ENCODE data around the gene RASAL3. TPM values are rescaled to one million over a fixed set of nuclear protein-coding genes. Genes with fewer than 3 reads are reported as not detected.

The RASAL3 gene
- total RNA-seq, 4 donors from 2014 or later = 2.0 to 6.9 (median 3.6) TPM

DNA sequence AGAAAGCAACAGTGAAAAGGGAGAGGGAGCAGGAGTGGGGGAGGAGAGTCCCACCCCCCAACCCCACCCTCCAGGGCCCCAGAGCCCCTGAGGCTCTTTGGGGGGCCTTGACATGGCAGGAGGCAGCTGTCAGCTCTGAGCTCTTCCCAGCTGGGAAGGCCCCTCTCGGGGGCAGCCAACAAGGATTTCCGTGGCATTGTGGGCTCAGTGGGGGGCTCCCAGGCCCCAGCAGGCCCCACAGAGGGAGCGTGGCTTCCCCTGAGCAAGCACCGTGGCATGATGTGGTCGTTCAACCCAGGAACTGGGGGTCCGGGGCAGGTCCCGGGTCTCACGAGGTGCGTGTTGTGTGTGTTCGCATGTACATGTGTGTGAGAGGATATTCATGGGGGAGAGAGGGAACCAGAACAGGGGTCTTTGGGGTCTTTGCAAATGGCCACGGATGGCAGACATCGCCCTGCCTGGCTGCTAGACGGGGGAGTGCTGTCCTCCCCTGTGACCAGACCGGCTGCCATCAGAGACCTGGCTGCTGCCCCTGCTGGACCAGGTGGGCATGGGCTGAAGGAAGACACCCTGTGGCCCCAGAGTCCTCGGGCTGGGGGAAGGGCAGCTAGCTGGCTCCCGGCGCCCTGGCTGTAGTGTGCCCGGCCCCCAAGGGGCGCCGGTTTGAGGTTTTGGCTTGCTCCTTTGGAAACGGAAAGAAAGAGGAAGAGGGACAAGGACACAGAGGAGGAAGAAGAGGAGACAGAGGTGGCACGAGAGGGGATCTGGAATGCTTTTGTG lies 41.9 kb downstream of the RASAL3 start:
- DNase-seq (ENCODE audit: low spot score) = no peak
- no peak for ATAC-seq (ENCODE audit: low FRiP score)
- TF ChIP-seq, protein P1, sequence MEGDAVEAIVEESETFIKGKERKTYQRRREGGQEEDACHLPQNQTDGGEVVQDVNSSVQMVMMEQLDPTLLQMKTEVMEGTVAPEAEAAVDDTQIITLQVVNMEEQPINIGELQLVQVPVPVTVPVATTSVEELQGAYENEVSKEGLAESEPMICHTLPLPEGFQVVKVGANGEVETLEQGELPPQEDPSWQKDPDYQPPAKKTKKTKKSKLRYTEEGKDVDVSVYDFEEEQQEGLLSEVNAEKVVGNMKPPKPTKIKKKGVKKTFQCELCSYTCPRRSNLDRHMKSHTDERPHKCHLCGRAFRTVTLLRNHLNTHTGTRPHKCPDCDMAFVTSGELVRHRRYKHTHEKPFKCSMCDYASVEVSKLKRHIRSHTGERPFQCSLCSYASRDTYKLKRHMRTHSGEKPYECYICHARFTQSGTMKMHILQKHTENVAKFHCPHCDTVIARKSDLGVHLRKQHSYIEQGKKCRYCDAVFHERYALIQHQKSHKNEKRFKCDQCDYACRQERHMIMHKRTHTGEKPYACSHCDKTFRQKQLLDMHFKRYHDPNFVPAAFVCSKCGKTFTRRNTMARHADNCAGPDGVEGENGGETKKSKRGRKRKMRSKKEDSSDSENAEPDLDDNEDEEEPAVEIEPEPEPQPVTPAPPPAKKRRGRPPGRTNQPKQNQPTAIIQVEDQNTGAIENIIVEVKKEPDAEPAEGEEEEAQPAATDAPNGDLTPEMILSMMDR (IDR thresholded peaks at IDR 0.05) = no peak

DNA sequence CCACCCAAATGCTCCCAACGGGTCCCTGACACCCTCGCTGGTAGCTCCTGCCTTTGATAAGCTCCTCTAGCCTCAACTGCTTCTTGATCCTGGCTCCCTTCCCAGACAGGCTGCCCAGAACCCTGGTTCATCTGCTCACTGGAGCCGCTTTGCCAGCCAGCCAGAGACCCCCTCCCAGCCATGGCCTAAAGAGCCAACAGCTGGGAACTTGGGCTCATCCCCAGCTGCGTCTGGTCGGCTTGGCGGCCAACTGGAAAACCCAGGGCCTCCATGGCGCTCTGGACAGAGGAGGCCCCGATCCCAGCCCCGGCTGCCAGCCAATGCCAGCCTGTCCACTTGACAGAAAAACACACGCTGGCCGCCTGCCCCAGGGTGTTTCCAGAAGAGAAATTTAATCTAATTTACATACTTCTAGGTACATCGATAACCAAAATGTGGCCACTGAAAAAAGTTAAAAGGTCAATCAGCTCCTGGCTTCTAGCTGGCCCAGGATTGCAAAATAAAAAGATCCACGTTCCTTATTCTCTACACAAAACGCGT lies 42.6 kb downstream of the RASAL3 start:
- TF ChIP-seq, protein P1 (IDR thresholded peaks at IDR 0.05) = no peak
- ATAC-seq (ENCODE audit: low FRiP score) (no peak), DNase-seq (ENCODE audit: low spot score) (no peak)

DNA sequence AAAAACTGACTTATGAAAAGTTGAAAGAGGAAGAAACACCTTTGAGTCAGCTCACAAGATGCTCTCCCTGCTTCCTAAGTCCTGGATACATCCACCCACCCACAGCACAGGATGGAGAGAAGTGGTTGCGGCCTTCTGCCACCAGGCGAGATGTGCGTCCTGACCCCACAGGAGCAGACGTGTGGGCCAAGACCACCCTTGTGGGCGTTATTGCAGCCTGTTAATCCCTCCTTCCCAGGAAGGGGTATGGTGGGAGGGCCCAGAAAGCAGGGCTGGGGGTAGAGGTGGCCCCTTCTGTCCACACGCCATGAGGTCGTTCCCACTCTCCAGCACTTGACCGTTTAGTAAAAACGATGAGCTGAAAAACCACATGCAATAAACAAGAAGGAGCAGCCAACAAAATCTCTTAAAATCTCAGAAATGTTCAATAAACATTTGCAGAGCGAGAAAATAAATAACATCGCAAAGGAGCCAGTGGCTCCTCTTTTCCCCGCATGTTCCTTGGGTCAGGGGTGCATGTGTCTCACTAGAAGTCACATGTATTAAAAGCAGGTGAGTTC lies 43.1 kb downstream of the RASAL3 start:
- no peak for ATAC-seq (ENCODE audit: low FRiP score)
- DNase-seq (ENCODE audit: low spot score) = no peak
- TF ChIP-seq, protein P1 (IDR thresholded peaks at IDR 0.05) = no peak

DNA sequence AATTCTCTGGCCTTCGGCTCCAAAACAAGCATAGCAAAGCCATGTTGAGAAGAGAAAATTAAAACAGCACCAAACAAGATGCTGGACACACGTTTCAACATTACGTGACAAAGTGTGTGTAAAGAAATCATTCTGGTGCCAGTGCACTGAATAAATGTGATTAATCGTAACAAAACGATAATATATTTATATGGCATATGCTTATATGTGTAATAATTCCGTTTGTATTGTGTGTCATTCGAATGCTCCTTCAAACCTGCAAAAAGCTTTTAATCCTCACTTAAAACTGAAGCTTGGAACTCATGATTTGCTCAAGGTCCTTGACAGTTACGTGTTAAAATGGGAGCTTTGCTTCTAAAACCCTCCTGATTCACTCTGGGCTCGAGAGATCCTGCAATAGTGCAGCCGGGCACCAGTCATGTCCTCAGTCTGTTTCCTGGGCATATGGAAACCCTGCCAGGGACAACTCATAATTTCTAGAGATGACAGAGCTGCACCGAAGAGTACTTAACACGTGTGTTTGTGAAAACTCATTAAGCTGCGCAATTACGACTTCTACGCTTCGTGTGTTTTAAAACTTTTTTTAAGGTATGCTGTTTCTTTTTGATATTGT lies 44.8 kb downstream of the RASAL3 start:
- no peak for DNase-seq (ENCODE audit: low spot score)
- ATAC-seq (ENCODE audit: low FRiP score) = no peak
- TF ChIP-seq, protein P1 (IDR thresholded peaks at IDR 0.05) = no peak

DNA sequence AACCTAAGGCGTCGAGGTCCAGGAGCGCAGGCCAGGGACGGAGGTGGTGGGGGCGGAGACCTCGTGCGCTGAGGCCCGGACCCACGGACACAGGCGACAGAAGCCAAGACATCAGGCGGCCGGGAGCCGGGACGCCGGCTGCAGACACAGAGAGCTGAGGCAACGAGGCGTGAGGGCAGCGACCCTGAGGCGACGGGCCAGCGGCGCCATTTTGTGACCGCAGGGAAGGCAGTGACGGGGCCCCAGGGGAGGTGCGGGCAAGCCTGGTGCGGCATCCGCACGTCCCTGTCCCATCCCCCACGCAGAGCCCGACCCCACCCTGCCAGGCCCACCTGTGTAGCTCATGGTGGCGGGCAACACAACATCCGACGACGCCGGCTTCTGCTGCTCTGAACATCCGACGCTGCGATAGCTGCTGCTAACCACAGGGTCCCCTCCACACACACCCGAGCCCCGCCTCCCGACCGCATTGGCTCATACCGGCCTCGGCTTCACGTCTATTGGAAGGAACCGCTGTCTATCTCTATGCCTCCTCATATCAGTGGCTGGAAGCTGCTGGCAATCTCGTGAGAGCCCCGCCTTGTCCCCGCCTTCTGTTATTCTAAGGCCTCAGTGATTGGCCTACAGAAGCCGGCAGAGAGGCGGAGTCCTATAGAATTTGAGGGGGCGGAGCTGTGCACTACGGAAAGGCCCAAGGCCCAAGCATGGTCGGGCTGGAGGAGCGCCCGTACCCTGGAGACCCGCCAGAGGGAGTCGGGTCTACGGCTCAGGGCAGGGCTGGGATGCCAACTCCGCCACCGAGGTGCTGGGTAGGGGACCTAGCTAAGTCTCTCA lies 45.5 kb downstream of the RASAL3 start, which contains the start of gene AKAP8L:
TSS of gene AKAP8L (minus strand) at position 410 of the 834 bp plus-strand sequence. CDS start at position 345, 65 bp downstream.
- TF ChIP-seq, protein P1 (IDR thresholded peaks at IDR 0.05) = peak in 1 of 3 donors; percentile 49
- ATAC-seq (ENCODE audit: low FRiP score) (peak; percentile 99), DNase-seq (ENCODE audit: low spot score) (peak; percentile 97)

DNA sequence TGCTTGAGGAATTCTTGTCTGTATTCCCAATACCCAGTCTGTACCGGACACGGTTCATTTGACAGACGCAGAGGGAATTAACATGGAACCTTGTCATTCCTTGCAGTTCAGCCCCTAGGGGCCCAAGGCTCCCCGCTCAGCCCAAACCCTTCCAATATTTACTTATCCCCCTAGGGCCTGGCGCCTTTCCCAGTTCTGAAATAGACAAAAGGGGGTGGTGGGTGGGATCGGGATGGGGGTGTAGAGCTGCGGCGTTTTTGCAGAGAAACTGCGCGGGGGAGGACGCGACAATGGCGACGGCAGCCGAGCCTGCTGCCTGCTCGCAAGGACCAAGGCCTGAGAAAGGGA lies 46.1 kb downstream of the RASAL3 start:
- ATAC-seq (ENCODE audit: low FRiP score) = no peak
- DNase-seq (ENCODE audit: low spot score) = no peak
- TF ChIP-seq, protein P1 (IDR thresholded peaks at IDR 0.05) = no peak
